LoVo (cell line): ENCODE data around the gene SULT1C2.
"Not testable (repeated sequence)": the region's sequence is repeated elsewhere in the genome, so short reads cannot be mapped to it uniquely, and the experiment has no call there.

ENCODE experiments used
- DNase-seq: peaks from one replicate; pipeline ENCODE4 v3.0.0-alpha.2; 2016; ENCODE audit warnings: low spot score

Gene SULT1C2

GRCh38 chr2:108354136-108354535 lies 65.4 kb downstream of the SULT1C2 start:
- no peak for DNase-seq

GRCh38 chr2:108355906-108356734 lies 67.4 kb downstream of the SULT1C2 start:
- no peak for DNase-seq

GRCh38 chr2:108359336-108359735 lies 70.6 kb downstream of the SULT1C2 start:
- not testable (repeated sequence) for DNase-seq
